DOHH2 (cell line): ENCODE data around the gene ZNF792.

Source experiments
- H3F3A ChIP-seq: fragments of 200-600 bp; sonication (generic), shearing (Covaris generic); 2 replicates; pipeline ENCODE4 v1.6.0; 2016; ENCODE audit warnings: antibody characterized with exemption, mild to moderate bottlenecking; ENCODE audit not compliant: control insufficient read depth, insufficient read depth
- H3K27ac ChIP-seq: fragments of 200-600 bp; sonication (generic); 2 replicates; pipeline ENCODE4 v1.5.1; 2014; ENCODE audit warnings: low read depth, mild to moderate bottlenecking, low read length, moderate library complexity
- H3K27me3 ChIP-seq: fragments of 200-600 bp; sonication (generic); 2 replicates; pipeline ENCODE4 v1.6.1; 2014; ENCODE audit warnings: mild to moderate bottlenecking, low read length, mixed read lengths; ENCODE audit not compliant: control insufficient read depth
- H3K36me3 ChIP-seq: fragments of 200-600 bp; sonication (generic); 2 replicates; pipeline ENCODE4 v1.6.1; 2014; ENCODE audit warnings: mild to moderate bottlenecking, low read length, moderate library complexity, mixed read lengths; ENCODE audit not compliant: control insufficient read depth
- H3K4me1 ChIP-seq: fragments of 200-600 bp; sonication (generic); 2 replicates; pipeline ENCODE4 v1.6.1; 2014; ENCODE audit warnings: mild to moderate bottlenecking, low read length, mixed read lengths; ENCODE audit not compliant: control insufficient read depth
- H3K4me2 ChIP-seq: fragments of 200-600 bp; sonication (generic); 2 replicates; pipeline ENCODE4 v1.6.0; 2014; ENCODE audit warnings: mild to moderate bottlenecking, low read length, moderate library complexity
- H3K4me3 ChIP-seq: fragments of 200-600 bp; sonication (generic); 2 replicates; pipeline ENCODE4 v1.5.1; 2014; ENCODE audit warnings: mild to moderate bottlenecking, low read length, mixed read lengths
- H3K79me2 ChIP-seq: fragments of 200-600 bp; sonication (generic); 2 replicates; pipeline ENCODE4 v1.6.1; 2014; ENCODE audit warnings: mild to moderate bottlenecking, low read length, mixed read lengths; ENCODE audit not compliant: control insufficient read depth
- H3K9me2 ChIP-seq: fragments of 200-600 bp; sonication (generic); replicated peaks from 2 replicates; pipeline ENCODE4 v1.6.1; 2014; ENCODE audit warnings: mild to moderate bottlenecking, low read length, mixed read lengths; ENCODE audit not compliant: control insufficient read depth
- H3K9me3 ChIP-seq: fragments of 200-600 bp; sonication (generic); 2 replicates; pipeline ENCODE4 v1.6.1; 2014; ENCODE audit warnings: antibody characterized with exemption, low read length, mixed read lengths; ENCODE audit not compliant: control insufficient read depth, insufficient read depth
- H4K20me1 ChIP-seq: fragments of 200-600 bp; sonication (generic); 2 replicates; pipeline ENCODE4 v1.6.0; 2014; ENCODE audit warnings: low read depth, mild to moderate bottlenecking, antibody characterized with exemption, low read length, moderate library complexity; ENCODE audit not compliant: control insufficient read depth, insufficient read depth
- CTCF ChIP-seq: fragments of 200-600 bp; sonication (generic); IDR thresholded peaks from one replicate; pipeline ENCODE4 v1.5.1; 2014; ENCODE audit warnings: antibody characterized with exemption, mild to moderate bottlenecking, low read depth, low read length; ENCODE audit not compliant: poor library complexity, severe bottlenecking
- EZH2phosphoT487 ChIP-seq: fragments of 200-600 bp; sonication (generic); IDR thresholded peaks from 2 replicates; pipeline ENCODE4 v1.6.1; 2017; ENCODE audit warnings: borderline replicate concordance, mild to moderate bottlenecking, antibody characterized with exemption, low read length, moderate library complexity, mixed read lengths

The ZNF792 gene

GRCh38 chr19:34997071-34997617 is 33.1 kb upstream of the ZNF792 start:
- peak overlapping the region; percentile 30; the same call in 1 of the 2 replicates for H3K27ac ChIP-seq
- H3K4me2 ChIP-seq = peak overlapping the region; percentile 55
- H3K27me3 ChIP-seq = no peaks in the 10 kb centered on the region
- no peak for TF ChIP-seq EZH2phosphoT487
- no peak for TF ChIP-seq CTCF
- peaks cover 3% of the 10 kb centered on the region; the same call in 1 of the 2 replicates for H4K20me1 ChIP-seq
- H3F3A ChIP-seq = peaks cover 18% of the 10 kb centered on the region
- H3K4me1 ChIP-seq = peaks cover 43% of the 10 kb centered on the region
- peak overlapping the region; percentile 38 for H3K4me3 ChIP-seq
- H3K79me2 ChIP-seq = peaks cover 26% of the 10 kb centered on the region
- no peaks in the 10 kb centered on the region for H3K9me2 ChIP-seq
- peaks cover 16% of the 10 kb centered on the region for H3K36me3 ChIP-seq
- H3K9me3 ChIP-seq = no peaks in the 10 kb centered on the region

- Histone ChIP-seq H3K9me2 (no peaks in the 10 kb centered on the region), H3F3A (peaks cover 10% of the 10 kb centered on the region; the same call in 1 of the 2 replicates), H3K27ac (no peak overlapping the region), H3K79me2 (peaks cover 10% of the 10 kb centered on the region), H3K4me2 (no peak overlapping the region), H3K4me1 (peaks cover 32% of the 10 kb centered on the region), H3K4me3 (no peak overlapping the region), H3K36me3 (peaks cover under 1% of the 10 kb centered on the region), H4K20me1 (no peaks in the 10 kb centered on the region), H3K9me3 (no peaks in the 10 kb centered on the region), H3K27me3 (peaks cover 16% of the 10 kb centered on the region)
- TF ChIP-seq EZH2phosphoT487 (no peak), CTCF (no peak)
Measured at GRCh38 chr19:34995551-34995950, 31.5 kb upstream of the ZNF792 start.

GRCh38 chr19:34994643-34995541 is 30.9 kb upstream of the ZNF792 start:
- Histone ChIP-seq H3K9me3 (no peaks in the 10 kb centered on the region), H3K4me2 (no peak overlapping the region), H3K79me2 (peaks cover 5% of the 10 kb centered on the region), H3K36me3 (no peaks in the 10 kb centered on the region), H3K9me2 (no peaks in the 10 kb centered on the region), H4K20me1 (no peaks in the 10 kb centered on the region), H3F3A (peaks cover 10% of the 10 kb centered on the region; the same call in 1 of the 2 replicates), H3K4me1 (peaks cover 31% of the 10 kb centered on the region), H3K4me3 (no peak overlapping the region), H3K27me3 (peaks cover 19% of the 10 kb centered on the region), H3K27ac (no peak overlapping the region)
- TF ChIP-seq EZH2phosphoT487 (no peak), CTCF (no peak)
